NT2/D1 (cell line): ENCODE data around the gene NOX3.

Experiments
- YY1 ChIP-seq: IDR thresholded peaks from 2 replicates; pipeline ENCODE4 v1.6.1; 2011; ENCODE audit not compliant: insufficient read length, insufficient read depth
- ZNF274 ChIP-seq: IDR thresholded peaks from 2 replicates; pipeline ENCODE4 v1.6.1; 2011; ENCODE audit warnings: mild to moderate bottlenecking, low read depth, low read length

- TF ChIP-seq ZNF274 (no peak), YY1 (no peak)
Measured at GRCh38 chr6:155351273-155352129, 104.1 kb downstream of the NOX3 start.
